ENCODE results near the gene IMPA2. TPM values are rescaled to one million over a fixed set of nuclear protein-coding genes. Genes with fewer than 3 reads are reported as not detected.
A peak's percentile ranks its signal among the peaks of the same experiment; 100 is the strongest.

The IMPA2 gene
- total RNA-seq, 2 donors from 2014 or later: 8.4 to 26.6 TPM

- H3K27ac ChIP-seq: peak overlapping the region; percentile 81 to 89
- peaks cover 3 to 21% of the 10 kb centered on the region in 2 donors for H3K4me1 ChIP-seq (ENCODE audit: control insufficient read depth in 1 of 2, low read depth in 2 of 2)
- DNase-seq (ENCODE audit: low spot score) (peak; percentile 92), ATAC-seq (ENCODE audit: insufficient number of reproducible peaks, low FRiP score, low read depth) (peak; percentile 94)
- H3K9me3 ChIP-seq: no peaks in the 10 kb centered on the region
- H3K36me3 ChIP-seq: no peaks in the 10 kb centered on the region
- no peaks in the 10 kb centered on the region for H3K27me3 ChIP-seq (replicated peaks; ENCODE audit: insufficient read depth)
- TF ChIP-seq CTCF (IDR thresholded peaks at IDR 0.05): no peak
- H3K4me3 ChIP-seq: peak overlapping the region; percentile 79
Measured at GRCh38 chr18:11980494-11981191, 664 bp upstream of the IMPA2 start.

- no peaks in the 10 kb centered on the region for H3K9me3 ChIP-seq
- peak overlapping the region; percentile 68 to 78 for H3K27ac ChIP-seq
- no peaks in the 10 kb centered on the region for H3K27me3 ChIP-seq (replicated peaks; ENCODE audit: insufficient read depth)
- DNase-seq (ENCODE audit: low spot score) (no peak), ATAC-seq (ENCODE audit: insufficient number of reproducible peaks, low FRiP score, low read depth) (peak; percentile 16)
- H3K36me3 ChIP-seq: no peaks in the 10 kb centered on the region
- peaks cover 3 to 21% of the 10 kb centered on the region in 2 donors for H3K4me1 ChIP-seq (ENCODE audit: control insufficient read depth in 1 of 2, low read depth in 2 of 2)
- peak overlapping the region; percentile 79 for H3K4me3 ChIP-seq
- TF ChIP-seq CTCF (IDR thresholded peaks at IDR 0.05): no peak
Measured at GRCh38 chr18:11981543-11982366, 448 bp downstream of the IMPA2 start.

GRCh38 chr18:11982981-11983380 is 1.7 kb downstream of the IMPA2 start:
- Histone ChIP-seq H3K9me3 (no peaks in the 10 kb centered on the region), H3K4me3 (no peak overlapping the region), H3K27me3 (replicated peaks; ENCODE audit: insufficient read depth) (no peaks in the 10 kb centered on the region), H3K36me3 (no peaks in the 10 kb centered on the region), H3K4me1 (ENCODE audit: control insufficient read depth in 1 of 2, low read depth in 2 of 2) (peaks cover 3 to 21% of the 10 kb centered on the region in 2 donors), H3K27ac (no peak overlapping the region)
- no peak for TF ChIP-seq CTCF (IDR thresholded peaks at IDR 0.05)
- ATAC-seq (ENCODE audit: insufficient number of reproducible peaks, low FRiP score, low read depth) (no peak), DNase-seq (ENCODE audit: low spot score) (no peak)

- Histone ChIP-seq H3K27me3 (replicated peaks; ENCODE audit: insufficient read depth) (no peaks in the 10 kb centered on the region), H3K27ac (no peak overlapping the region), H3K36me3 (no peaks in the 10 kb centered on the region), H3K9me3 (no peaks in the 10 kb centered on the region), H3K4me1 (ENCODE audit: control insufficient read depth in 1 of 2, low read depth in 2 of 2) (peaks cover 3 to 21% of the 10 kb centered on the region in 2 donors), H3K4me3 (no peak overlapping the region)
- no peak for ATAC-seq (ENCODE audit: insufficient number of reproducible peaks, low FRiP score, low read depth)
- TF ChIP-seq CTCF (IDR thresholded peaks at IDR 0.05): no peak
- DNase-seq (ENCODE audit: low spot score): no peak
Measured at GRCh38 chr18:11983592-11983991, 2.3 kb downstream of the IMPA2 start.

GRCh38 chr18:11984091-11984490 is 2.8 kb downstream of the IMPA2 start:
- H3K4me3 ChIP-seq: no peak overlapping the region

More at GRCh38 chr18:11984091-11984490, 2.8 kb downstream of the IMPA2 start:
- Histone ChIP-seq H3K27ac (no peak overlapping the region), H3K27me3 (replicated peaks; ENCODE audit: insufficient read depth) (no peaks in the 10 kb centered on the region), H3K9me3 (no peaks in the 10 kb centered on the region), H3K36me3 (no peaks in the 10 kb centered on the region), H3K4me1 (ENCODE audit: control insufficient read depth in 1 of 2, low read depth in 2 of 2) (peaks cover 3 to 21% of the 10 kb centered on the region in 2 donors)
- ATAC-seq (ENCODE audit: insufficient number of reproducible peaks, low FRiP score, low read depth) (no peak), DNase-seq (ENCODE audit: low spot score) (no peak)
- TF ChIP-seq CTCF (IDR thresholded peaks at IDR 0.05): no peak

Data from thoracic aorta (tissue), 2 donors.